Measurements from ENCODE around the gene NEK1. TPM values are rescaled to one million over a fixed set of nuclear protein-coding genes. Genes with fewer than 3 reads are reported as not detected.

The NEK1 gene
- total RNA-seq, 1 experiment from 2014 or later, result 8.7 TPM

DNA sequence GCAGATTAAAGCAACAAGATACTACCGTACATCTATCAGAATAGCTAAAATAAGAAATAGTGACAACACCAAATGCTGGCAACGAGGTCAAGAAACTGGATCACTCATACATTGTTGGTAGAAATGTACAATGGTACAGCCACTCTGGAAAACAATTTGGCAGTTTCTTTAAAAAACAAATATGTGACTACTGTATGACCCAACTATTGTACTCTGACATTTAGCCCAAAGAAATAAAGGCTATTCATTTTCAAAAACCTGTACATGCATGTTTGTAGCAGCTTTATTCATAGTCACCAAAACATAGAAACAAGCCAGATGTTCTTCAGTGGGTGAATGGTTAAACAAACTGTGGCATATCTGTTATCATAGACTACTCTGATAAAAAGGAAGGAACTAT is 16.2 kb upstream of the NEK1 start:
- Histone ChIP-seq H3K36me3 (ENCODE audit: control insufficient read depth, insufficient read depth, low read length) (no peaks in the 10 kb centered on the region), H3K27me3 (replicated peaks; ENCODE audit: control insufficient read depth, insufficient read depth, low read length) (no peaks in the 10 kb centered on the region), H3K4me1 (peaks cover 6% of the 10 kb centered on the region; the same call in 1 of the 2 replicates), H3K4me3 (ENCODE audit: low read depth, low read length) (no peak overlapping the region), H3K9me3 (no peaks in the 10 kb centered on the region)
- H3K4me1 Mint-ChIP-seq (ENCODE audit: low read depth, unreplicated experiment), result no peaks in the 10 kb centered on the region
- H3K4me3 Mint-ChIP-seq (ENCODE audit: unreplicated experiment), result no peak overlapping the region
- CTCF ChIA-PET, result no interaction called here
- no peak overlapping the region for H3K27ac Mint-ChIP-seq (ENCODE audit: unreplicated experiment)
- POLR2A ChIA-PET, result no interaction called here
- DNase-seq, result no peak
- intact Hi-C loops (cut with micrococcal nuclease; ENCODE audit: unreplicated experiment), result no loop called here
- no TSS peak for BruUV-seq (replicated peaks)
- TF ChIP-seq, protein P1, sequence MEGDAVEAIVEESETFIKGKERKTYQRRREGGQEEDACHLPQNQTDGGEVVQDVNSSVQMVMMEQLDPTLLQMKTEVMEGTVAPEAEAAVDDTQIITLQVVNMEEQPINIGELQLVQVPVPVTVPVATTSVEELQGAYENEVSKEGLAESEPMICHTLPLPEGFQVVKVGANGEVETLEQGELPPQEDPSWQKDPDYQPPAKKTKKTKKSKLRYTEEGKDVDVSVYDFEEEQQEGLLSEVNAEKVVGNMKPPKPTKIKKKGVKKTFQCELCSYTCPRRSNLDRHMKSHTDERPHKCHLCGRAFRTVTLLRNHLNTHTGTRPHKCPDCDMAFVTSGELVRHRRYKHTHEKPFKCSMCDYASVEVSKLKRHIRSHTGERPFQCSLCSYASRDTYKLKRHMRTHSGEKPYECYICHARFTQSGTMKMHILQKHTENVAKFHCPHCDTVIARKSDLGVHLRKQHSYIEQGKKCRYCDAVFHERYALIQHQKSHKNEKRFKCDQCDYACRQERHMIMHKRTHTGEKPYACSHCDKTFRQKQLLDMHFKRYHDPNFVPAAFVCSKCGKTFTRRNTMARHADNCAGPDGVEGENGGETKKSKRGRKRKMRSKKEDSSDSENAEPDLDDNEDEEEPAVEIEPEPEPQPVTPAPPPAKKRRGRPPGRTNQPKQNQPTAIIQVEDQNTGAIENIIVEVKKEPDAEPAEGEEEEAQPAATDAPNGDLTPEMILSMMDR (IDR thresholded peaks at IDR 0.05; ENCODE audit: insufficient read depth in 1 of 2, low read depth in 1 of 2, low read length in 1 of 2, severe bottlenecking in 1 of 2, unreplicated experiment in 1 of 2), result no peak
- no peaks in the 10 kb centered on the region for H3K36me3 Mint-ChIP-seq (ENCODE audit: insufficient read depth, unreplicated experiment)
- H3K27me3 Mint-ChIP-seq (ENCODE audit: insufficient read depth, unreplicated experiment), result no peaks in the 10 kb centered on the region
- H3K9me3 Mint-ChIP-seq (ENCODE audit: unreplicated experiment), result no peaks in the 10 kb centered on the region

GRCh38 chr4:169627307-169627706 is 14.9 kb upstream of the NEK1 start:
- Histone ChIP-seq H3K27me3 (replicated peaks; ENCODE audit: control insufficient read depth, insufficient read depth, low read length) (no peaks in the 10 kb centered on the region), H3K4me1 (peaks cover 14% of the 10 kb centered on the region), H3K4me3 (ENCODE audit: low read depth, low read length) (no peak overlapping the region), H3K36me3 (ENCODE audit: control insufficient read depth, insufficient read depth, low read length) (no peaks in the 10 kb centered on the region), H3K9me3 (no peaks in the 10 kb centered on the region)
- POLR2A ChIA-PET, result no interaction called here
- intact Hi-C loops (cut with micrococcal nuclease; ENCODE audit: unreplicated experiment), result no loop called here
- TF ChIP-seq, protein P1 (IDR thresholded peaks at IDR 0.05; ENCODE audit: insufficient read depth in 1 of 2, low read depth in 1 of 2, low read length in 1 of 2, severe bottlenecking in 1 of 2, unreplicated experiment in 1 of 2), result no peak
- Mint-ChIP-seq H3K27me3 (ENCODE audit: insufficient read depth, unreplicated experiment) (no peaks in the 10 kb centered on the region), H3K9me3 (ENCODE audit: unreplicated experiment) (no peaks in the 10 kb centered on the region), H3K4me3 (ENCODE audit: unreplicated experiment) (no peak overlapping the region), H3K4me1 (ENCODE audit: low read depth, unreplicated experiment) (no peaks in the 10 kb centered on the region), H3K36me3 (ENCODE audit: insufficient read depth, unreplicated experiment) (no peaks in the 10 kb centered on the region), H3K27ac (ENCODE audit: unreplicated experiment) (no peak overlapping the region)
- no peak for DNase-seq
- BruUV-seq (replicated peaks), result no TSS peak
- CTCF ChIA-PET, result interaction anchor here (0.5 kb wide), 1 partner anchor 15 kb away, joined by 5 read pairs; no protein-coding TSS in a partner anchor

DNA sequence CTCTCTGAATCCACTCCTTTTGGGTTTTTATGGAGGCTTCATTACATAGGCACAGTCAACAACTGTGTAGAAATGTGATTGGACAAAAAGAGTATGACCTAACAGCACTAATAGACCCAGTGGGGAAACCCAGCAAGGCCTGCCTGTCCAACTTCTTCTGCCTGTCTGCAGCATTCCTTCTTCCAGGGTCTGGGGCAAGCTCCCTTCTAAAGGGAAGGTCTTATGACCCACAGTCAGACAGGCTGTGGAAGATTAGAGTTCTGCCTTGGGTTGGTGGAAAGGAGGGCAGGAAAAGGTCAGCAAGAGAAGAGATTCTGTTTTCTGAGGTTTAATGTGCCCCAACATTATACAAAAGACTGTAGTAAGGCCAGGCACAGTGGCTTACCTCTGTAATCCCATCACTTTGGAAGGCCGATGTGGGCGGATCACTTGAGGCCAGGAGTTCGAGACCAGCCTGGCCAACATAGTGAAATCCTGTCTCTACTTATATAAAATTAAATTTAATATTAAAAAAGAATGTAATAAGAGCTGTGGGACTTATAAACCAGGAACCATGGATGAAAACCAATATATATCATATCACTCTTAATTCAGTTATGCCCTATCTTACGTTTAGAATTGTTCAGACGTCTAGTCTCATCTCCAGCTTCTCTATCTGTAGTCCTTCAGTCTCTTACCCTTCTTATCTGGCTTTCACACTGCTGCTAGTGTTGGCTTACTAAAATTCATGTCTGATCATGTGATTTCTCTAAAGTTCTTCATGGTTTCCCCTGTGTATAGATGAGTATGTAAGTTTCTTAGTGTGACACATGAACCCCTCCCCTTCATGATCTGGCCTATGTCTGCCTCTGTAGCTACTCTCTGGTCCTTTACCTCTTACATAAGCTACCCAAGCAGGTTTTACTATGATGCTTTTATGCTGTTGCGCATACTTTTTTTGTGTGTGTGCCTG is 14.2 kb upstream of the NEK1 start:
- H3K9me3 Mint-ChIP-seq (ENCODE audit: unreplicated experiment), result no peaks in the 10 kb centered on the region
- H3K36me3 ChIP-seq (ENCODE audit: control insufficient read depth, insufficient read depth, low read length), result no peaks in the 10 kb centered on the region
- H3K4me3 ChIP-seq (ENCODE audit: low read depth, low read length), result no peak overlapping the region
- H3K36me3 Mint-ChIP-seq (ENCODE audit: insufficient read depth, unreplicated experiment), result no peaks in the 10 kb centered on the region
- TF ChIP-seq, protein P1 (IDR thresholded peaks at IDR 0.05; ENCODE audit: insufficient read depth in 1 of 2, low read depth in 1 of 2, low read length in 1 of 2, severe bottlenecking in 1 of 2, unreplicated experiment in 1 of 2), result no peak
- ChIA-PET POLR2A (no interaction called here), CTCF (interaction anchor here (0.5 kb wide), 1 partner anchor 15 kb away, joined by 5 read pairs; no protein-coding TSS in a partner anchor)
- peaks cover 21% of the 10 kb centered on the region for H3K4me1 ChIP-seq
- DNase-seq, result no peak
- no peaks in the 10 kb centered on the region for H3K4me1 Mint-ChIP-seq (ENCODE audit: low read depth, unreplicated experiment)
- intact Hi-C loops (cut with micrococcal nuclease; ENCODE audit: unreplicated experiment), result no loop called here
- no peak overlapping the region for H3K27ac Mint-ChIP-seq (ENCODE audit: unreplicated experiment)
- no peaks in the 10 kb centered on the region for H3K27me3 Mint-ChIP-seq (ENCODE audit: insufficient read depth, unreplicated experiment)
- no TSS peak for BruUV-seq (replicated peaks)
- H3K4me3 Mint-ChIP-seq (ENCODE audit: unreplicated experiment), result no peak overlapping the region
- no peaks in the 10 kb centered on the region for H3K27me3 ChIP-seq (replicated peaks; ENCODE audit: control insufficient read depth, insufficient read depth, low read length)
- H3K9me3 ChIP-seq, result no peaks in the 10 kb centered on the region
